ENCODE results near the gene TTC8.

- TF ChIP-seq POLR2A (IDR thresholded peaks at IDR 0.05; ENCODE audit: low read depth, low read length) = no peak
- TF ChIP-seq POLR2AphosphoS5 (IDR thresholded peaks at IDR 0.05; ENCODE audit: low read depth, low read length) = no peak
Measured at GRCh38 chr14:88804035-88804434, 20.4 kb upstream of the TTC8 start.

All from GM12892 (cell line).